Measurements from ENCODE around the gene FRMD6. TPM values are rescaled to one million over a fixed set of nuclear protein-coding genes. Genes with fewer than 3 reads are reported as not detected.

The FRMD6 gene
- total RNA-seq, 4 donors from 2014 or later = 97.4 to 199 (median 134) TPM

DNA sequence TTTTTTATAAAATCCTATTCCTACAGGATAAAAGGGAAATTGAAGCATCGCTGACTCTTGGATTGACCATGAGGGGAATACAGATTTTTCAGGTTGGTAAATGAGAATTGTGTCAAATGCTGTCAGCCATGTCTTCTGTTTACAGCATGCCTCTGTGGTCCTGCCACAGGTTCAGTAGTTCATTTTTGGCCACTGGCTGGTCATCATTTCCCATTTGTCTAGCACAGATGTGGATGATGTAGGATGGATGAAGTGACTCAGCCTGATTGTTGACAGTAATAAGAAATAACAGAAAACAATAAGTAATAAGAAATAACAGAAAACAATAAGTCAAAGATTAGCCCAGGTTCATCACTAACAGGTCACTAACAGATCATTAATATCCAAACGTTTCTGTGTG, 59.8 kb downstream of the FRMD6 start:
- Histone ChIP-seq H3K27me3 (no peaks in the 10 kb centered on the region), H3K4me1 (peaks cover 0 to 13% of the 10 kb centered on the region in 2 donors), H3K4me3 (no peak overlapping the region), H3K27ac (no peak overlapping the region), H3K9me3 (no peaks in the 10 kb centered on the region), H3K36me3 (peaks cover 0 to 3% of the 10 kb centered on the region in 2 donors)
- TF ChIP-seq, protein P1, sequence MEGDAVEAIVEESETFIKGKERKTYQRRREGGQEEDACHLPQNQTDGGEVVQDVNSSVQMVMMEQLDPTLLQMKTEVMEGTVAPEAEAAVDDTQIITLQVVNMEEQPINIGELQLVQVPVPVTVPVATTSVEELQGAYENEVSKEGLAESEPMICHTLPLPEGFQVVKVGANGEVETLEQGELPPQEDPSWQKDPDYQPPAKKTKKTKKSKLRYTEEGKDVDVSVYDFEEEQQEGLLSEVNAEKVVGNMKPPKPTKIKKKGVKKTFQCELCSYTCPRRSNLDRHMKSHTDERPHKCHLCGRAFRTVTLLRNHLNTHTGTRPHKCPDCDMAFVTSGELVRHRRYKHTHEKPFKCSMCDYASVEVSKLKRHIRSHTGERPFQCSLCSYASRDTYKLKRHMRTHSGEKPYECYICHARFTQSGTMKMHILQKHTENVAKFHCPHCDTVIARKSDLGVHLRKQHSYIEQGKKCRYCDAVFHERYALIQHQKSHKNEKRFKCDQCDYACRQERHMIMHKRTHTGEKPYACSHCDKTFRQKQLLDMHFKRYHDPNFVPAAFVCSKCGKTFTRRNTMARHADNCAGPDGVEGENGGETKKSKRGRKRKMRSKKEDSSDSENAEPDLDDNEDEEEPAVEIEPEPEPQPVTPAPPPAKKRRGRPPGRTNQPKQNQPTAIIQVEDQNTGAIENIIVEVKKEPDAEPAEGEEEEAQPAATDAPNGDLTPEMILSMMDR (IDR thresholded peaks at IDR 0.05) = no peak
- no peak for TF ChIP-seq POLR2A (IDR thresholded peaks at IDR 0.05)
- intact Hi-C loops (cut with DNase I; ENCODE audit: low total_unique reads) = no loop called here
- DNase-seq = no peak

DNA sequence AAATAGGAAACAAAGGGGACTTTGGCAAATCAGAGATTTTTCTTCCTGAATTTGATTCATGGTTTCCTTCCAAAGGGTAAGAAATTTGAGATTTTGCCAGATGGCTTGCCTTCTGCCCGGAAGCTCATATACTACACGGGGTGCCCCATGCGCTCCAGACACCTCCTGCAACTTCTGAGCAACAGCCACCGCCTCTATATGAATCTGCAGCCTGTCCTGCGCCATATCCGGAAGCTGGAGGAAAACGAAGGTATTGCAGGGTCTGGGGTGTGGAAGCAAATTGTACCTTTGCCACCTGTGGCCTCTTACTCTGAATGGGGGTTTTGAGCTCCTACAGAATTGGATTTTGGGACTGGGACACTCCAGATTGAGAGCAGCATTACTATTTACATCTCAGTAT, 63.5 kb downstream of the FRMD6 start:
- no peak for DNase-seq
- no peaks in the 10 kb centered on the region for H3K27me3 ChIP-seq
- intact Hi-C loops (cut with DNase I; ENCODE audit: low total_unique reads) = no loop called here
- H3K27ac ChIP-seq = no peak overlapping the region
- H3K4me1 ChIP-seq = peaks cover 0 to 7% of the 10 kb centered on the region in 2 donors
- TF ChIP-seq POLR2A (IDR thresholded peaks at IDR 0.05) = no peak
- TF ChIP-seq, protein P1 (IDR thresholded peaks at IDR 0.05) = no peak
- H3K9me3 ChIP-seq = no peaks in the 10 kb centered on the region
- H3K4me3 ChIP-seq = no peak overlapping the region
- peaks cover 0 to 3% of the 10 kb centered on the region in 2 donors for H3K36me3 ChIP-seq

- H3K27me3 ChIP-seq = no peaks in the 10 kb centered on the region
- intact Hi-C loops (cut with DNase I; ENCODE audit: low total_unique reads) = no loop called here
- peaks cover 0 to 1% of the 10 kb centered on the region in 2 donors for H3K36me3 ChIP-seq
- DNase-seq = no peak
- H3K4me1 ChIP-seq = peaks cover 0 to 2% of the 10 kb centered on the region in 2 donors
- H3K9me3 ChIP-seq = no peaks in the 10 kb centered on the region
- no peak overlapping the region for H3K27ac ChIP-seq
- H3K4me3 ChIP-seq = no peak overlapping the region
- TF ChIP-seq, protein P1 (IDR thresholded peaks at IDR 0.05) = no peak
- TF ChIP-seq POLR2A (IDR thresholded peaks at IDR 0.05) = no peak
These were observed 64.0 kb downstream of the FRMD6 start for GRCh38 chr14:51715742-51716141.

GRCh38 chr14:51716610-51717009, 64.9 kb downstream of the FRMD6 start:
- no peaks in the 10 kb centered on the region for H3K9me3 ChIP-seq
- no peaks in the 10 kb centered on the region for H3K27me3 ChIP-seq
- H3K4me1 ChIP-seq = no peaks in the 10 kb centered on the region
- H3K27ac ChIP-seq = no peak overlapping the region
- H3K36me3 ChIP-seq = no peaks in the 10 kb centered on the region
- DNase-seq = no peak
- H3K4me3 ChIP-seq = no peak overlapping the region
- intact Hi-C loops (cut with DNase I; ENCODE audit: low total_unique reads) = no loop called here
- no peak for TF ChIP-seq POLR2A (IDR thresholded peaks at IDR 0.05)
- TF ChIP-seq, protein P1 (IDR thresholded peaks at IDR 0.05) = no peak

DNA sequence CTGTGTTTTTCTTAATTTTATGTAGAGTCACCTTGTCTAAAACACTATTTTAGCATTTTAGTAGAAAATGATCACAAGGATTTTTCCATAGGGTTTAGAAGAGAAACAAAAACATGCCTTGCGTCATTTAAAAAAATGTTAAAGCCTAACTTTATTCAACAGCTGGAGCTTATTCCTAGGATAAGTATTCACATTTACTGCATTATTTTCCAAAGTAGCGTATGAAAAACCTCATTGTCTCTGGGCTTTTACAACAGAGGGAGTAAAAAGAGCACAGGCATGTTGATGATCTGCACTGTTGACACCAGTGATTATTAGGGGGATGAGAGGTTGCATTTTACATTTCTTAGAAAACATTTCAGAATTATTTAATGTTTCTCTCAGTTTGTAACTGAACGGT, 66.1 kb downstream of the FRMD6 start:
- intact Hi-C loops (cut with DNase I; ENCODE audit: low total_unique reads) = no loop called here
- no peaks in the 10 kb centered on the region for H3K4me1 ChIP-seq
- no peaks in the 10 kb centered on the region for H3K9me3 ChIP-seq
- TF ChIP-seq, protein P1 (IDR thresholded peaks at IDR 0.05) = no peak
- no peak for TF ChIP-seq POLR2A (IDR thresholded peaks at IDR 0.05)
- H3K27ac ChIP-seq = peak overlapping the region in 1 of 2 donors; percentile 16
- H3K36me3 ChIP-seq = no peaks in the 10 kb centered on the region
- DNase-seq = no peak
- H3K27me3 ChIP-seq = no peaks in the 10 kb centered on the region
- no peak overlapping the region for H3K4me3 ChIP-seq

All from uterus (tissue), 4 donors.